DND-41 (cell line): ENCODE measurements around the gene CABLES2.

Experiments
- ATAC-seq: fragments of 200-7000 bp; cut with Tn5 transposase; 3 replicates; pipeline ENCODE4 v1.9.1; 2021; ENCODE audit warnings: low read depth; ENCODE audit not compliant: insufficient read depth
- DNase-seq: peaks from one replicate; pipeline ENCODE4 v3.0.0-alpha.2; 2020
- H2AFZ ChIP-seq: 2 replicates; pipeline ENCODE4 v1.6.0; 2012; ENCODE audit warnings: low read depth, low read length
- H3K27ac ChIP-seq: 2 replicates; pipeline ENCODE4 v1.5.1; 2012; ENCODE audit warnings: low read length, inconsistent platforms
- H3K27me3 ChIP-seq: fragments of 200-600 bp; sonication (generic); 2 replicates; pipeline ENCODE4 v1.6.0; 2012; ENCODE audit warnings: low read length, mild to moderate bottlenecking, inconsistent platforms; ENCODE audit not compliant: insufficient read depth, poor library complexity
- H3K36me3 ChIP-seq: 2 replicates; pipeline ENCODE4 v1.5.1; 2012; ENCODE audit warnings: low read length, inconsistent platforms; ENCODE audit not compliant: insufficient read depth
- H3K4me1 ChIP-seq: 2 replicates; pipeline ENCODE4 v1.5.1; 2012; ENCODE audit warnings: mild to moderate bottlenecking, low read length; ENCODE audit not compliant: insufficient read depth
- H3K4me2 ChIP-seq: 2 replicates; pipeline ENCODE4 v1.6.0; 2012; ENCODE audit warnings: mild to moderate bottlenecking, moderate library complexity, low read length, inconsistent platforms; ENCODE audit not compliant: insufficient read depth
- H3K4me3 ChIP-seq, 2 experiments: fragments of 200-600 bp in 1 of 2; shearing (Covaris generic) in 1 of 2; 2 replicates each; pipeline ENCODE4 v1.5.1; 2012 to 2016; ENCODE audit warnings: inconsistent platforms in 2 of 2, low read length in 2 of 2, mild to moderate bottlenecking in 2 of 2, low read depth in 1 of 2, moderate library complexity in 1 of 2
- H3K79me2 ChIP-seq: 2 replicates; pipeline ENCODE4 v1.6.0; 2012; ENCODE audit warnings: low read length, inconsistent platforms; ENCODE audit not compliant: insufficient read depth
- H3K9ac ChIP-seq: 2 replicates; pipeline ENCODE4 v1.6.0; 2012; ENCODE audit warnings: low read depth, mild to moderate bottlenecking, inconsistent platforms, low read length, moderate library complexity
- H3K9me3 ChIP-seq: 2 replicates; pipeline ENCODE4 v1.5.1; 2012; ENCODE audit warnings: low read length, moderate library complexity, mild to moderate bottlenecking, inconsistent platforms; ENCODE audit not compliant: insufficient read depth, severe bottlenecking
- H4K20me1 ChIP-seq: 2 replicates; pipeline ENCODE4 v1.6.0; 2012; ENCODE audit warnings: low read length; ENCODE audit not compliant: insufficient read depth
- CTCF ChIP-seq: IDR thresholded peaks from 2 replicates; pipeline ENCODE4 v1.5.1; 2012; ENCODE audit warnings: borderline replicate concordance, low read length, moderate library complexity, mild to moderate bottlenecking; ENCODE audit not compliant: poor library complexity, severe bottlenecking; ENCODE audit errors: extremely low read depth
- EZH2 ChIP-seq: IDR thresholded peaks from 3 replicates; pipeline ENCODE4 v1.6.1; 2012; ENCODE audit warnings: borderline replicate concordance, low read depth, mild to moderate bottlenecking, moderate library complexity, low read length, inconsistent platforms; ENCODE audit not compliant: severe bottlenecking

The CABLES2 gene

GRCh38 chr20:62419759-62420158 lies 12.7 kb upstream of the CABLES2 start:
- Histone ChIP-seq H3K9ac (no peak overlapping the region), H3K4me1 (no peaks in the 10 kb centered on the region), H4K20me1 (peaks cover 9% of the 10 kb centered on the region), H3K4me2 (no peak overlapping the region), H3K9me3 (no peaks in the 10 kb centered on the region), H2AFZ (no peak overlapping the region), H3K79me2 (no peaks in the 10 kb centered on the region), H3K4me3 (no peak overlapping the region), H3K36me3 (no peaks in the 10 kb centered on the region), H3K27ac (no peak overlapping the region), H3K27me3 (no peaks in the 10 kb centered on the region)
- TF ChIP-seq CTCF = no peak
- TF ChIP-seq EZH2 = no peak
- no peak for DNase-seq
- ATAC-seq = no peak

GRCh38 chr20:62418709-62419487 lies 11.8 kb upstream of the CABLES2 start:
- no peak for ATAC-seq
- no peak for DNase-seq
- Histone ChIP-seq H2AFZ (no peak overlapping the region), H4K20me1 (peaks cover 9% of the 10 kb centered on the region), H3K36me3 (no peaks in the 10 kb centered on the region), H3K79me2 (no peaks in the 10 kb centered on the region), H3K4me3 (no peak overlapping the region), H3K4me2 (no peak overlapping the region), H3K9ac (no peak overlapping the region), H3K27ac (no peak overlapping the region), H3K4me1 (no peaks in the 10 kb centered on the region), H3K9me3 (no peaks in the 10 kb centered on the region), H3K27me3 (no peaks in the 10 kb centered on the region)
- TF ChIP-seq EZH2 = no peak
- no peak for TF ChIP-seq CTCF

- no peak overlapping the region for H3K4me3 ChIP-seq
- H2AFZ ChIP-seq = no peak overlapping the region
- H3K4me2 ChIP-seq = no peak overlapping the region
- H3K79me2 ChIP-seq = no peaks in the 10 kb centered on the region
- no peaks in the 10 kb centered on the region for H3K4me1 ChIP-seq
- no peak overlapping the region for H3K9ac ChIP-seq
- H3K36me3 ChIP-seq = no peaks in the 10 kb centered on the region
- no peaks in the 10 kb centered on the region for H3K27me3 ChIP-seq
- no peaks in the 10 kb centered on the region for H3K9me3 ChIP-seq
- no peak overlapping the region for H3K27ac ChIP-seq
- no peak for TF ChIP-seq EZH2
- TF ChIP-seq CTCF = no peak
- DNase-seq (no peak), ATAC-seq (no peak)
- H4K20me1 ChIP-seq = peaks cover 8% of the 10 kb centered on the region
These were observed 11.1 kb upstream of the CABLES2 start for GRCh38 chr20:62417981-62418708.
